GM19463 (cell line): Measurements from ENCODE around the gene ADM.

Source experiments
- ATAC-seq: cut with Tn5 transposase; IDR thresholded peaks from one replicate; pipeline ENCODE4 v1.9.1; 2021; ENCODE audit warnings: mild to moderate bottlenecking, moderate library complexity; ENCODE audit not compliant: unreplicated experiment

The ADM gene

GRCh38 chr11:10289765-10290380 lies 15.0 kb upstream of the ADM start:
- no peak for ATAC-seq

- ATAC-seq: no peak
These were observed 12.9 kb upstream of the ADM start for GRCh38 chr11:10291801-10292638.

GRCh38 chr11:10293423-10294289 lies 11.2 kb upstream of the ADM start, which contains the start of gene SBF2:
Gene SBF2, minus strand, starts transcription at chr11:10294219. Its CDS starts 150 bp downstream, at chr11:10294069.
- peak; percentile 50 for ATAC-seq

GRCh38 chr11:10294290-10294953 lies 10.5 kb upstream of the ADM start:
- no peak for ATAC-seq

- ATAC-seq: no peak
These were observed 9.6 kb upstream of the ADM start for GRCh38 chr11:10295064-10295901.

GRCh38 chr11:10298342-10298741 lies 6.5 kb upstream of the ADM start:
- ATAC-seq: peak; percentile 91

- ATAC-seq: no peak
These were observed 3.1 kb upstream of the ADM start for GRCh38 chr11:10301656-10302358.

GRCh38 chr11:10302359-10302743 lies 2.5 kb upstream of the ADM start:
- ATAC-seq: no peak

- ATAC-seq: no peak
These were observed 1.9 kb upstream of the ADM start for GRCh38 chr11:10302744-10303557.

- ATAC-seq: no peak
These were observed 1.1 kb upstream of the ADM start for GRCh38 chr11:10303558-10304363.

GRCh38 chr11:10305262-10305963 lies 540 bp downstream of the ADM start:
- ATAC-seq: no peak

- ATAC-seq: no peak
These were observed 1.4 kb downstream of the ADM start for GRCh38 chr11:10305964-10306918.

GRCh38 chr11:10307022-10307399 lies 2.1 kb downstream of the ADM start:
- ATAC-seq: no peak

GRCh38 chr11:10307400-10308200 lies 2.7 kb downstream of the ADM start:
- peak; percentile 69 for ATAC-seq
